Keratinocyte (primary cell): Measurements from ENCODE around the gene CABLES2. TPM values are rescaled to one million over a fixed set of nuclear protein-coding genes. Genes with fewer than 3 reads are reported as not detected.

Source experiments
- DNase-seq: peaks from one replicate; pipeline ENCODE4 v3.0.0-alpha.2; 2011; ENCODE audit warnings: low read depth, missing footprints, low spot score
- FAIRE-seq: peaks from 2 replicates; lab custom pipeline; 2011; peaks lifted over from hg19 to GRCh38; lab: Jason Lieb, UNC
- H2AFZ ChIP-seq: 2 replicates; pipeline ENCODE4 v1.6.0; 2012; ENCODE audit warnings: low read length, control low read depth, inconsistent platforms; ENCODE audit not compliant: control insufficient read depth
- H3K27ac ChIP-seq: 2 replicates; pipeline ENCODE4 v1.5.1; 2011; ENCODE audit warnings: low read length; ENCODE audit not compliant: control insufficient read depth, insufficient read depth
- H3K27me3 ChIP-seq: 3 replicates; pipeline ENCODE4 v1.6.0; 2011; ENCODE audit warnings: low read length; ENCODE audit not compliant: control insufficient read depth, insufficient read depth; ENCODE audit errors: extremely low read depth
- H3K36me3 ChIP-seq, 2 experiments: 2 replicates in 1 of 2; 3 replicates in 1 of 2; pipeline ENCODE4 v1.5.1; 2011; ENCODE audit warnings: low read length in 2 of 2, mild to moderate bottlenecking in 1 of 2; ENCODE audit not compliant: control insufficient read depth in 2 of 2, insufficient read depth in 2 of 2; ENCODE audit errors: extremely low read depth in 1 of 2
- H3K4me1 ChIP-seq: 3 replicates; pipeline ENCODE4 v1.5.1; 2011; ENCODE audit warnings: low read length; ENCODE audit not compliant: control insufficient read depth, insufficient read depth; ENCODE audit errors: extremely low read depth
- H3K4me2 ChIP-seq: 3 replicates; pipeline ENCODE4 v1.6.0; 2011; ENCODE audit warnings: low read depth, low read length; ENCODE audit not compliant: control insufficient read depth, insufficient read depth; ENCODE audit errors: extremely low read depth
- H3K4me3 ChIP-seq, 3 experiments: fragments of 200-600 bp in 1 of 3; sonication (generic) in 1 of 3; 2 replicates in 2 of 3; 3 replicates in 1 of 3; pipeline ENCODE4 v1.5.1; 2011 to 2016; ENCODE audit warnings: low read length in 3 of 3, mild to moderate bottlenecking in 3 of 3, control low read depth in 2 of 3, inconsistent platforms in 1 of 3, low read depth in 1 of 3, mixed read lengths in 1 of 3, mixed run types in 1 of 3, moderate library complexity in 1 of 3; ENCODE audit not compliant: control insufficient read depth in 2 of 3, insufficient read depth in 2 of 3; ENCODE audit errors: extremely low read depth in 1 of 3
- H3K79me2 ChIP-seq: 2 replicates; pipeline ENCODE4 v1.6.0; 2012; ENCODE audit warnings: low read length; ENCODE audit not compliant: control insufficient read depth, insufficient read depth
- H3K9ac ChIP-seq: 3 replicates; pipeline ENCODE4 v1.6.0; 2011; ENCODE audit warnings: low read length; ENCODE audit not compliant: control insufficient read depth, insufficient read depth; ENCODE audit errors: extremely low read depth
- H3K9me1 ChIP-seq: 3 replicates; pipeline ENCODE4 v1.6.0; 2011; ENCODE audit warnings: low read length; ENCODE audit not compliant: control insufficient read depth, insufficient read depth; ENCODE audit errors: extremely low read depth
- H3K9me3 ChIP-seq: 2 replicates; pipeline ENCODE4 v1.5.1; 2012; ENCODE audit warnings: low read depth, low read length; ENCODE audit not compliant: control insufficient read depth
- H4K20me1 ChIP-seq: 3 replicates; pipeline ENCODE4 v1.6.0; 2011; ENCODE audit warnings: low read length; ENCODE audit not compliant: control insufficient read depth, insufficient read depth; ENCODE audit errors: extremely low read depth
- CTCF ChIP-seq, 3 experiments: IDR thresholded peaks in 1 of 3; conservative IDR thresholded peaks in 1 of 3; optimal IDR thresholded peaks in 1 of 3; 2 replicates in 2 of 3; 3 replicates in 1 of 3; pipeline versions ENCODE3 to v1.5.1; 2011; ENCODE audit warnings: low read length in 3 of 3, mild to moderate bottlenecking in 3 of 3, moderate library complexity in 2 of 3, control low read depth in 1 of 3, inconsistent platforms in 1 of 3; ENCODE audit not compliant: insufficient read depth in 2 of 3; ENCODE audit errors: extremely low read depth in 1 of 3
- EZH2 ChIP-seq: IDR thresholded peaks from one replicate; pipeline ENCODE4 v1.6.1; 2012; ENCODE audit warnings: inconsistent platforms, mild to moderate bottlenecking, low read length, moderate library complexity
- dilution Hi-C: fragments of 300-500 bp; cut with MboI; formaldehyde crosslinking; loops from one replicate; pipeline ENCODE4 v1.7.0; 2020; ENCODE audit warnings: low sequenced_read_pairs; ENCODE audit not compliant: extremely low pct_ligation_motif_present
- polyA plus RNA-seq, 5 experiments: library from polyadenylated mRNA; depleted of rRNA in 3 of 5; stranded (reverse) in 3 of 5; stranded (forward) in 1 of 5; unstranded in 1 of 5; fragments of >200 nt; gene quantifications; 1 replicate in 1 of 5; 2 replicates in 3 of 5; 3 replicates in 1 of 5; pipeline versions ENCODE4 v1.2.1 to v1.2.3, GENCODE V29; 2011 to 2012; ENCODE audit warnings: missing spikeins in 2 of 5, low read depth in 1 of 5, low replicate concordance in 1 of 5

The CABLES2 gene
- polyA plus RNA-seq, 1 donor (not counting 4 experiments of a cell fraction or from before 2014, with no cell fraction given): 2.2 TPM

GRCh38 chr20:62391165-62392076 lies 15.7 kb downstream of the CABLES2 start:
- Histone ChIP-seq H2AFZ (no peak overlapping the region), H3K79me2 (peaks cover 36% of the 10 kb centered on the region), H3K27ac (no peak overlapping the region), H3K9me3 (no peaks in the 10 kb centered on the region), H3K9me1 (no peaks in the 10 kb centered on the region), H3K4me1 (peaks cover 12% of the 10 kb centered on the region), H3K27me3 (no peaks in the 10 kb centered on the region), H3K36me3 (peaks cover 23 to 25% of the 10 kb centered on the region in 2 experiments), H3K4me3 (no peak overlapping the region), H3K9ac (no peak overlapping the region), H4K20me1 (peaks cover 10% of the 10 kb centered on the region), H3K4me2 (no peak overlapping the region)
- TF ChIP-seq EZH2 (no peak), CTCF (optimal IDR thresholded peaks at IDR 0.05 in 1 of 3, IDR thresholded peaks at IDR 0.05 in 1 of 3, conservative IDR thresholded peaks at IDR 0.05 in 1 of 3; ENCODE audit: extremely low read depth in 1 of 3, insufficient read depth in 2 of 3, low read length in 3 of 3) (no peak)
- DNase-seq (no peak), FAIRE-seq (no peak)
- dilution Hi-C loops: no loop called here

- peaks cover 10% of the 10 kb centered on the region for H4K20me1 ChIP-seq
- H3K79me2 ChIP-seq: peaks cover 43% of the 10 kb centered on the region
- TF ChIP-seq CTCF (optimal IDR thresholded peaks at IDR 0.05 in 1 of 3, IDR thresholded peaks at IDR 0.05 in 1 of 3, conservative IDR thresholded peaks at IDR 0.05 in 1 of 3; ENCODE audit: extremely low read depth in 1 of 3, insufficient read depth in 2 of 3, low read length in 3 of 3): no peak
- TF ChIP-seq EZH2: no peak
- dilution Hi-C loops: no loop called here
- no peak overlapping the region for H3K9ac ChIP-seq
- H3K27me3 ChIP-seq: no peaks in the 10 kb centered on the region
- H3K4me2 ChIP-seq: no peak overlapping the region
- no peak overlapping the region for H2AFZ ChIP-seq
- H3K4me3 ChIP-seq: no peak overlapping the region
- no peak for DNase-seq
- peaks cover 23 to 25% of the 10 kb centered on the region in 2 experiments for H3K36me3 ChIP-seq
- no peaks in the 10 kb centered on the region for H3K9me1 ChIP-seq
- no peak for FAIRE-seq
- no peaks in the 10 kb centered on the region for H3K9me3 ChIP-seq
- H3K4me1 ChIP-seq: peaks cover 12% of the 10 kb centered on the region
- H3K27ac ChIP-seq: no peak overlapping the region
Observed at GRCh38 chr20:62390317-62391164, 16.5 kb downstream of the CABLES2 start.
